ENCODE results near the gene CD300LG.

CD300LG gene

DNA sequence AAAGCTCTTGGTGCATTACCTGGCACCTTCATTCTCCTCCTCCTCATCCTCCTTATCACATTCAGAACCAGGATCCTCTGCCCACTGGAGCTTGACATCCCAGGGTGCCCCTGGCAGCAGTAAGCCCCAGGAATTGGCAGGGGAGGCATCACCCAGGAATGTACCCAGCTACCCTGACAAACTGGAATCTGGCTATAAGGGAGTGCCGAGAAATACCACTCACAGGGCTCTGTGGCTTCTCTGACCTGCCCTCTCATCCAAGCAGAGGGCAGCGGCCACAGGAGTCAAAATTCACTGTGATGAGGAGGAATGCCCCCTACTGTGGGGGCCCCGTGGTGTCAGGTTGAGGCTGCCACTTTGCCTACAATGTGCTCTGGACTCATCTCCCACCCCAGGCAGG is 33.6 kb upstream of the CD300LG start:
- no peaks in the 10 kb centered on the region for H3K9me3 ChIP-seq
- H3K4me1 ChIP-seq: no peaks in the 10 kb centered on the region
- H3K36me3 ChIP-seq: no peaks in the 10 kb centered on the region
- TF ChIP-seq, protein P1, sequence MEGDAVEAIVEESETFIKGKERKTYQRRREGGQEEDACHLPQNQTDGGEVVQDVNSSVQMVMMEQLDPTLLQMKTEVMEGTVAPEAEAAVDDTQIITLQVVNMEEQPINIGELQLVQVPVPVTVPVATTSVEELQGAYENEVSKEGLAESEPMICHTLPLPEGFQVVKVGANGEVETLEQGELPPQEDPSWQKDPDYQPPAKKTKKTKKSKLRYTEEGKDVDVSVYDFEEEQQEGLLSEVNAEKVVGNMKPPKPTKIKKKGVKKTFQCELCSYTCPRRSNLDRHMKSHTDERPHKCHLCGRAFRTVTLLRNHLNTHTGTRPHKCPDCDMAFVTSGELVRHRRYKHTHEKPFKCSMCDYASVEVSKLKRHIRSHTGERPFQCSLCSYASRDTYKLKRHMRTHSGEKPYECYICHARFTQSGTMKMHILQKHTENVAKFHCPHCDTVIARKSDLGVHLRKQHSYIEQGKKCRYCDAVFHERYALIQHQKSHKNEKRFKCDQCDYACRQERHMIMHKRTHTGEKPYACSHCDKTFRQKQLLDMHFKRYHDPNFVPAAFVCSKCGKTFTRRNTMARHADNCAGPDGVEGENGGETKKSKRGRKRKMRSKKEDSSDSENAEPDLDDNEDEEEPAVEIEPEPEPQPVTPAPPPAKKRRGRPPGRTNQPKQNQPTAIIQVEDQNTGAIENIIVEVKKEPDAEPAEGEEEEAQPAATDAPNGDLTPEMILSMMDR (IDR thresholded peaks at IDR 0.05; ENCODE audit: low read depth, low read length): no peak
- no peaks in the 10 kb centered on the region for H3K27me3 ChIP-seq
- DNase-seq: no peak
- H3K4me3 ChIP-seq (ENCODE audit: low read depth, low read length): no peak overlapping the region

DNA sequence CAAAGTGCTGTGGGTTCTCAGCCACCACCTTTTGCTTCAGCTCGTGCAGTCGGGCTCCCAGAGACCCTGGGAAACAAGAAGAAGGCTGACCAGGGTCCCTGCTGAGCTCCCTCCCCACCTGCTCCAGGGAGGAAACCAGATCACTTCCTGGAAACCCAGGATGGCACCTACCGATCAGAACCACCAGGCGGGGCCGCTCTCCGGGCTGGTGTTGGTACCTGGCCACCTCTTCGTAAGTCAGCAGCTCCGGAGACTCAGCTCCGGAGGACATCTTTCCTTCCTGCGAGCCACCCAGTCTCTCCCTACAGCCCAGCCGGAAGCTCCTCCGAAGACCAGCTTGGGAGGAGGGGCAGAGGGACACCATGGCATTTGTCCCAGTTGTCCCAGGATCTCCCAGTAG is 33.0 kb upstream of the CD300LG start:
- Histone ChIP-seq H3K36me3 (no peaks in the 10 kb centered on the region), H3K27me3 (no peaks in the 10 kb centered on the region), H3K4me3 (ENCODE audit: low read depth, low read length) (no peak overlapping the region), H3K4me1 (no peaks in the 10 kb centered on the region), H3K9me3 (no peaks in the 10 kb centered on the region)
- no peak for DNase-seq
- TF ChIP-seq, protein P1 (IDR thresholded peaks at IDR 0.05; ENCODE audit: low read depth, low read length): no peak

DNA sequence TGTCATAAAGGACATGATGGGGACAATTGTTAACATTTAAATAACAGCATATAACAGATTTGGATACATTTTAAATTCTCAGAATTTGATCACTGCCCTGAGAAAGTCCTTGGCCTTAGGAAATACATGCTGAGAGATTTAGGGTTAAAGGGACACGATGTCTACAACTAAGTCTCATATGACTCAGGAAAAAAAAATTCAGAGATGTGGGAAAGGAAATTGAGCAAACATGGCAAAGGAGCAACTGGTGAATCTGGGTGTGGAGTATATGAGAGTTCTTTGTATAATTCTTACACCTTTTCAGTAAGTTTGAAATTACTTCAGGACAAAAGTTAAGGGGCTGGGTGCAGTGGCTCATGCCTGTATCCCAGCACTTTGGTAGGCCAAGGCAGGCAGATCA is 32.3 kb upstream of the CD300LG start:
- Histone ChIP-seq H3K36me3 (no peaks in the 10 kb centered on the region), H3K4me1 (no peaks in the 10 kb centered on the region), H3K9me3 (no peaks in the 10 kb centered on the region), H3K27me3 (no peaks in the 10 kb centered on the region), H3K4me3 (ENCODE audit: low read depth, low read length) (no peak overlapping the region)
- DNase-seq: no peak
- TF ChIP-seq, protein P1 (IDR thresholded peaks at IDR 0.05; ENCODE audit: low read depth, low read length): no peak

DNA sequence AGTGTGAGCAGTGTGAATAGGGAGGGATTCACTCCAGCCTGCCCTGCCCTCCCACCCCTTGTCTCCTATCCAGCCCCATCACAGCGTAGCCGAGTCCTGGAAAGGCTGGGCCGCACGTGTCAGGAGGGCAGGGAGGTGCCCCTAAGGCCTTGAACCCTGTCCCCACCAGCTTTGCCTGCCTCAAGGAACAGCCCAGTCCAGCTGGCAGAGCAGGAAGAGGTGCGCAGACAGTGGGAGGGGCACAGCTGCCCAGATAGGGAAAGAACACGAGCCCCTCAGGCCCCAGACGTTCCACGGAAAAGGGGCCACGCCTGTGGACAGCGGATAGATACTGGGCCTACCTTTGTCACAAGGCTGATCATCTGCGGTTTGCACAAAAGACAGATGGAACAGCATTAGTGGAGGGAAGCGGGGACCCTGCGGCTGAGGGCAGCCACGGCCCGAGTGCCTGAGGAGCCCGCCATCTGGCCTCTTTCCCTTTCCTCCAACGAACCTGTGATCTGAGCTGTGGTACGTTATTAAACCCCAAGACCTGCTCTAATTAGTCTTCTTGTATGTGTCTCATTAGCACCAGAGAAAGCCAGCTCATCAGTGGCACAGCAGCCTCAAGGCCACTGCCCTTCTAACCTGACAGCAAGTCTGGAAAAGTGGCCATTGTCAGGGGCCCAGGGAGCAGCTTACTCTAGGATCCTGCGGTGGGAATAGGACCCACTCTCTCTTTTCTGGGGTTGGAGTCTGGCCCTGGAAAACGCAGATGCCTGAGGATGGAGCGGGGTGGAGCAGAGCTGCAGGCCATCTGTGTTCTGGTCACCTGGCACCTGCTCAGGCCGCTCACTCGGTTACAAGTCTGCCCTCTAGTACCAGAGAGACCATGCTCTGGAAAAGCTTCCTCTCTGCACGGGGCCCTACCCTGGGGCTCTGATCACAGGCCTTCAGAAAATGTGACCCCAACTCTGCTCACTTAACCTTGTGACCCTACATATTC is 30.3 kb upstream of the CD300LG start:
- DNase-seq: no peak
- no peaks in the 10 kb centered on the region for H3K36me3 ChIP-seq
- TF ChIP-seq, protein P1 (IDR thresholded peaks at IDR 0.05; ENCODE audit: low read depth, low read length): no peak
- no peaks in the 10 kb centered on the region for H3K9me3 ChIP-seq
- no peaks in the 10 kb centered on the region for H3K27me3 ChIP-seq
- H3K4me1 ChIP-seq: no peaks in the 10 kb centered on the region
- H3K4me3 ChIP-seq (ENCODE audit: low read depth, low read length): no peak overlapping the region

DNA sequence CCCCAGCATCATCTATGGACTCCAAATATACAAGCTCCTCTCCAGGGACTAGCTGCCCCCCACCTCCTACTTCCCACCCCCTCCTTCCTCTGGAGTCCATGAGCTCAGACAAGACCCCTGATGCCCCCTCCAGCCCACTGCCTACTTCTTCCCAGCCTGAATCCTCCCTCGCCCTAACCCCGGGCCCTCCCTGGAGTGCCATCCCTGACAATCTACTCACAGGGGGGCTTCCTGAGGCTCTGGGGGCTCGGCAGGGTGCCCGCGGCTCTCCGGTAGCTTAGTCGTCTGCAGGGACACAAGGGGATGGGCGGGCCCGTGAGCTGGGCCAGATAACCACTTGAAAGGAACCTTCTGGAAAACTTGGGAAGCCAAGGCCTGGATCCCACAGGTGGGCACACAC is 29.1 kb upstream of the CD300LG start:
- Histone ChIP-seq H3K4me1 (no peaks in the 10 kb centered on the region), H3K36me3 (no peaks in the 10 kb centered on the region), H3K27me3 (no peaks in the 10 kb centered on the region), H3K9me3 (no peaks in the 10 kb centered on the region), H3K4me3 (ENCODE audit: low read depth, low read length) (no peak overlapping the region)
- TF ChIP-seq, protein P1 (IDR thresholded peaks at IDR 0.05; ENCODE audit: low read depth, low read length): no peak
- no peak for DNase-seq

DNA sequence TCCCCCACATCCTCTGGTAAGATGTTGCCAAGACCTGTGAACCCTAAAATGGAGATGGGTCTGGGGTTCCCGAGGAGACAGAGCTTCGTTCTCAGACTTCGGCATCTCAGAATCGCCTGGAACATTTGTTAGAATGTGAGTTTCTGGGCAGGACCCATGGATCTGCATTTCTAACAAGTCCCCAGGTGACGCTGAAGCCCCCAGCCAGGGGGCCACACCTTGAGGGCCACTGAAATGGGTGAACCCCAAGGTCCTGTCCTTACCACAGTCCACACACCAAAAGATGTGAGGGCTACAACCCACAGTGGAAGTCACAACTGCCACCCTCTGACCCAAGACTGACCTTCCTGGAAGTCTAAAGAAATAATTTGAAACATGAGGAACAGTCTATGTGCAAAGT is 28.0 kb upstream of the CD300LG start:
- Histone ChIP-seq H3K4me3 (ENCODE audit: low read depth, low read length) (no peak overlapping the region), H3K27me3 (no peaks in the 10 kb centered on the region), H3K9me3 (no peaks in the 10 kb centered on the region), H3K4me1 (no peaks in the 10 kb centered on the region), H3K36me3 (no peaks in the 10 kb centered on the region)
- DNase-seq: no peak
- TF ChIP-seq, protein P1 (IDR thresholded peaks at IDR 0.05; ENCODE audit: low read depth, low read length): no peak

Data from BE2C (cell line).